OCI-LY7 (cell line): ENCODE measurements around the gene CDH6. TPM values are rescaled to one million over a fixed set of nuclear protein-coding genes. Genes with fewer than 3 reads are reported as not detected.
A peak's percentile ranks its signal among the peaks of the same experiment; 100 is the strongest.

Experiments used
- BruUV-seq: library from RNA; stranded (reverse); fragments of 400-500 nt; replicated peaks from 2 replicates; lab custom pipeline; 2021; lab: Mats Ljungman, UMichigan
- CTCF ChIA-PET: fragments of 300-600 bp; sonication (Branson Sonifier 250); formaldehyde crosslinking; loops from one replicate; lab custom pipeline; 2022; ENCODE audit warnings: antibody characterized with exemption; ENCODE audit not compliant: unreplicated experiment; lab: Charles Lee
- POLR2A ChIA-PET: fragments of 300-600 bp; sonication (Branson Sonifier 250); formaldehyde crosslinking; loops from one replicate; lab custom pipeline; 2022; ENCODE audit warnings: antibody characterized with exemption; lab: Charles Lee
- DNase-seq: peaks from one replicate; pipeline ENCODE4 v3.0.0-alpha.2; 2015; ENCODE audit warnings: low spot score
- H2AFZ ChIP-seq: fragments of 200-600 bp; sonication (generic), shearing (Covaris generic); 2 replicates; pipeline ENCODE4 v1.6.1; 2014; ENCODE audit warnings: mild to moderate bottlenecking, antibody characterized with exemption, low read length, moderate library complexity
- H3K27ac ChIP-seq: fragments of 200-600 bp; sonication (generic); 2 replicates; pipeline ENCODE4 v1.5.1; 2014; ENCODE audit warnings: mixed run types, low read depth, mild to moderate bottlenecking, moderate library complexity, low read length, inconsistent platforms; ENCODE audit not compliant: poor library complexity, severe bottlenecking
- H3K36me3 ChIP-seq: fragments of 200-600 bp; sonication (generic); 2 replicates; pipeline ENCODE4 v1.6.1; 2014; ENCODE audit warnings: mild to moderate bottlenecking, antibody characterized with exemption, low read length, moderate library complexity, mixed read lengths; ENCODE audit not compliant: insufficient read depth
- H3K4me1 ChIP-seq: fragments of 200-600 bp; sonication (generic); 2 replicates; pipeline ENCODE4 v1.5.1; 2014; ENCODE audit warnings: mild to moderate bottlenecking, low read length; ENCODE audit not compliant: insufficient read depth, poor library complexity, severe bottlenecking
- H3K4me2 ChIP-seq: fragments of 200-600 bp; sonication (generic); 2 replicates; pipeline ENCODE4 v1.6.1; 2014; ENCODE audit warnings: mild to moderate bottlenecking, low read length
- H3K4me3 ChIP-seq: fragments of 200-600 bp; sonication (generic); 2 replicates; pipeline ENCODE4 v1.5.1; 2014; ENCODE audit warnings: mild to moderate bottlenecking, low read depth, low read length; ENCODE audit not compliant: poor library complexity, severe bottlenecking
- H3K79me2 ChIP-seq: fragments of 200-600 bp; sonication (generic); 2 replicates; pipeline ENCODE4 v1.6.1; 2016; ENCODE audit warnings: low read depth, mild to moderate bottlenecking, low read length, moderate library complexity, mixed read lengths; ENCODE audit not compliant: insufficient read depth
- H3K9me2 ChIP-seq: fragments of 200-600 bp; sonication (generic); 2 replicates; pipeline ENCODE4 v1.6.1; 2016; ENCODE audit warnings: mild to moderate bottlenecking, low read length, mixed read lengths; ENCODE audit not compliant: insufficient read depth
- H3K9me3 ChIP-seq: fragments of 200-600 bp; sonication (generic); 2 replicates; pipeline ENCODE4 v1.6.1; 2014; ENCODE audit warnings: mild to moderate bottlenecking, mixed run types, low read length, mixed read lengths
- H4K20me1 ChIP-seq: fragments of 200-600 bp; sonication (generic); 2 replicates; pipeline ENCODE4 v1.6.1; 2014; ENCODE audit warnings: mild to moderate bottlenecking, antibody characterized with exemption, low read length, moderate library complexity, mixed read lengths; ENCODE audit not compliant: insufficient read depth
- EZH2phosphoT487 ChIP-seq: fragments of 200-600 bp; sonication (generic); IDR thresholded peaks from 2 replicates; pipeline ENCODE4 v1.6.1; 2018; ENCODE audit warnings: low read depth, borderline replicate concordance, mild to moderate bottlenecking, mixed run types, antibody characterized with exemption, low read length, moderate library complexity, mixed read lengths
- intact Hi-C: fragments of 100-400 bp; cut with micrococcal nuclease; formaldehyde crosslinking; loops from one replicate; pipeline ENCODE4 v1.10.0; 2022; ENCODE audit not compliant: unreplicated experiment
- total RNA-seq, 2 experiments: library from RNA; depleted of rRNA in 1 of 2; stranded (reverse); fragments of >200 nt in 1 of 2; shearing (Covaris generic) in 1 of 2; gene quantifications; 2 replicates each; pipeline ENCODE4 v1.2.3, GENCODE V29; 2014 to 2022
- TF ChIP-seq, protein P1 (sequence below): fragments of 200-600 bp; sonication (generic); conservative IDR thresholded peaks from 2 replicates; pipeline ENCODE4 v1.5.1; 2014; ENCODE audit warnings: mild to moderate bottlenecking, antibody characterized with exemption, low read length, moderate library complexity, mixed read lengths

The CDH6 gene
- total RNA-seq, 2 experiments from 2014 or later = not detected

DNA sequence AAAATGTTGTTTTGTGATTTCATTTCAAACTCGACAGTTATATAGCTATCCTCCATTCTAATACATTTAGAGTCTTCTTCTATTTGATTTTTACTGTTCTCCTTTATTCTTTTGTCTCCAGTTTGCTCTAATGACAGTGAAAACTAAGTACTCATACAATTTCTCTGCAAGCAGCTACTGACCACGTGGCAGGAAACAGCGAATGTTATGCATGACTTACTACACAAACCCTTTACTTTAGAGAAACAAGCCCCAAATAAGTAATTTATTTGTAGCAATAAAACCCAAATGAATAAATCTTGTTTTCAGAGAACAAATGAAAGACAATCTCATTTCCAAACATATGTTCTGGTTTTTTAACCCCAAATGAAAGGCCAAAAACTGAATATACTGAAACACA lies 41.9 kb downstream of the CDH6 start:
- Histone ChIP-seq H3K27ac (no peak overlapping the region), H3K79me2 (no peaks in the 10 kb centered on the region), H3K9me3 (no peaks in the 10 kb centered on the region), H3K9me2 (no peaks in the 10 kb centered on the region), H3K4me2 (no peak overlapping the region), H4K20me1 (no peaks in the 10 kb centered on the region), H3K36me3 (no peaks in the 10 kb centered on the region), H2AFZ (no peak overlapping the region), H3K4me3 (no peak overlapping the region), H3K4me1 (no peaks in the 10 kb centered on the region)
- BruUV-seq = no TSS peak
- TF ChIP-seq, protein P1, sequence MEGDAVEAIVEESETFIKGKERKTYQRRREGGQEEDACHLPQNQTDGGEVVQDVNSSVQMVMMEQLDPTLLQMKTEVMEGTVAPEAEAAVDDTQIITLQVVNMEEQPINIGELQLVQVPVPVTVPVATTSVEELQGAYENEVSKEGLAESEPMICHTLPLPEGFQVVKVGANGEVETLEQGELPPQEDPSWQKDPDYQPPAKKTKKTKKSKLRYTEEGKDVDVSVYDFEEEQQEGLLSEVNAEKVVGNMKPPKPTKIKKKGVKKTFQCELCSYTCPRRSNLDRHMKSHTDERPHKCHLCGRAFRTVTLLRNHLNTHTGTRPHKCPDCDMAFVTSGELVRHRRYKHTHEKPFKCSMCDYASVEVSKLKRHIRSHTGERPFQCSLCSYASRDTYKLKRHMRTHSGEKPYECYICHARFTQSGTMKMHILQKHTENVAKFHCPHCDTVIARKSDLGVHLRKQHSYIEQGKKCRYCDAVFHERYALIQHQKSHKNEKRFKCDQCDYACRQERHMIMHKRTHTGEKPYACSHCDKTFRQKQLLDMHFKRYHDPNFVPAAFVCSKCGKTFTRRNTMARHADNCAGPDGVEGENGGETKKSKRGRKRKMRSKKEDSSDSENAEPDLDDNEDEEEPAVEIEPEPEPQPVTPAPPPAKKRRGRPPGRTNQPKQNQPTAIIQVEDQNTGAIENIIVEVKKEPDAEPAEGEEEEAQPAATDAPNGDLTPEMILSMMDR = no peak
- no peak for TF ChIP-seq EZH2phosphoT487
- CTCF ChIA-PET = no interaction called here
- POLR2A ChIA-PET = no interaction called here
- intact Hi-C loops = loop anchor here (10.0 kb wide), 1 partner anchor 1191 kb away; no protein-coding TSS in a partner anchor
- DNase-seq = peak; percentile 5

DNA sequence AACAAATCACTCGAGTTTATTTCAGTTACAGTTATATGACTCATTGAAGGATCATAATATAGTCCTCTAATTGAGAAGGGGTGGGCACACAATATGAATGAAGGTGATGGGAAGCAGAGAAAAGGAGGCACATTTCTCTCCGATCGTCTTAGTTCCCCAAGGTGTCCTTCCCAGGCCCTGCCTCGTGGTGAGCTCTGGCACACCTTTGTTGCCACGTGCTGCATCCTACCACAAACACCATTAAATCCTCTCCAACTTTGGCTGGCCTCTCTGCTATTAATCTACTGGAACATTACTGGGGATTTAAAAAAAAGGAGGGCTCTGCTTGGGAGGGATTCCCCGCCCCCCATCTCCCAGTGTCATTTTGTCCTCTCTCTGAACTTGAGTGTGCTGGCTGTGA lies 42.9 kb downstream of the CDH6 start:
- Histone ChIP-seq H2AFZ (no peak overlapping the region), H3K79me2 (no peaks in the 10 kb centered on the region), H3K36me3 (no peaks in the 10 kb centered on the region), H4K20me1 (no peaks in the 10 kb centered on the region), H3K4me3 (no peak overlapping the region), H3K4me1 (no peaks in the 10 kb centered on the region), H3K9me3 (no peaks in the 10 kb centered on the region), H3K4me2 (no peak overlapping the region), H3K27ac (no peak overlapping the region), H3K9me2 (no peaks in the 10 kb centered on the region)
- TF ChIP-seq EZH2phosphoT487 = no peak
- TF ChIP-seq, protein P1 = no peak
- ChIA-PET POLR2A (interaction anchor here (0.7 kb wide), 1 partner anchor 80 kb away, joined by 3 read pairs; no protein-coding TSS in a partner anchor), CTCF (no interaction called here)
- intact Hi-C loops = loop anchor here (10.0 kb wide), 1 partner anchor 1192 kb away; no protein-coding TSS in a partner anchor
- DNase-seq = no peak
- BruUV-seq = no TSS peak

DNA sequence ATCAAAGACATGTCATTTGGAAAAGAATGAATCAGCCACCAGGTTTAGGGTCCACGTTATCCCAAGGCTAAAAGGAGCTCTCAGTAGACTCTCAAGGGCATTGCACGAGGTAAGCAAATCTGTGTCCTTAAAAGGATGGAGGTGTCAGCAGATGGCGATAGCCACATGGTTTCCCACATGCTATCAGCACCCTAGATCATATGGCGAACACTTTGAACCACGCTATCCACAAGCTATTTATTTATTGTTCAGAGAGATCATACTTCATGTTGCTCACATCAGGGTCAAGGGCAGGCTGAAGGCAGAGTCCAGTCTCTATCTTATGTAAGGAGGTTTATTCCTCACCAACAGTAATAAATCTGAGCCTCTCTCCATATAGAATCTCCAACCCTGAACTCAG lies 43.7 kb downstream of the CDH6 start:
- CTCF ChIA-PET = no interaction called here
- Histone ChIP-seq H3K9me3 (no peaks in the 10 kb centered on the region), H3K4me2 (no peak overlapping the region), H4K20me1 (no peaks in the 10 kb centered on the region), H3K79me2 (no peaks in the 10 kb centered on the region), H2AFZ (no peak overlapping the region), H3K4me3 (no peak overlapping the region), H3K9me2 (no peaks in the 10 kb centered on the region), H3K27ac (no peak overlapping the region), H3K4me1 (no peaks in the 10 kb centered on the region), H3K36me3 (no peaks in the 10 kb centered on the region)
- no TSS peak for BruUV-seq
- TF ChIP-seq EZH2phosphoT487 = no peak
- TF ChIP-seq, protein P1 = no peak
- no peak for DNase-seq
- intact Hi-C loops = loop anchor here (10.0 kb wide), 1 partner anchor 1192 kb away; no protein-coding TSS in a partner anchor
- POLR2A ChIA-PET = no interaction called here
